Measurements from ENCODE around the gene SLC6A11. TPM values are rescaled to one million over a fixed set of nuclear protein-coding genes. Genes with fewer than 3 reads are reported as not detected.
A peak's percentile ranks its signal among the peaks of the same experiment; 100 is the strongest.

The SLC6A11 gene
- total and polyA plus RNA-seq, 2 of the 13 experiments (the other 11 are each of a cell fraction or from before 2014, with no cell fraction given): 17.9 to 34.5 TPM

- TF ChIP-seq, protein P1, sequence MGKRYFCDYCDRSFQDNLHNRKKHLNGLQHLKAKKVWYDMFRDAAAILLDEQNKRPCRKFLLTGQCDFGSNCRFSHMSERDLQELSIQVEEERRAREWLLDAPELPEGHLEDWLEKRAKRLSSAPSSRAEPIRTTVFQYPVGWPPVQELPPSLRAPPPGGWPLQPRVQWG (CRISPR knock-in tag; IDR thresholded peaks at IDR 0.05; ENCODE audit: borderline replicate concordance, low read depth): no peak
- peak; percentile 74 for TF ChIP-seq RAD21 (CRISPR knock-in tag; IDR thresholded peaks at IDR 0.05)
- peak; percentile 26 for TF ChIP-seq XRCC5 (optimal IDR thresholded peaks at IDR 0.05; ENCODE audit: low read length)
- no peak for TF ChIP-seq TAF1 (CRISPR knock-in tag; IDR thresholded peaks at IDR 0.05)
- TF ChIP-seq ZNF3 (CRISPR knock-in tag; IDR thresholded peaks at IDR 0.05): no peak
- peak; percentile 30 for TF ChIP-seq PCBP2 (optimal IDR thresholded peaks at IDR 0.05; ENCODE audit: low read depth, low read length, poor library complexity, severe bottlenecking)
- peak; percentile 27 for TF ChIP-seq TEAD3 (CRISPR knock-in tag; optimal IDR thresholded peaks at IDR 0.05; ENCODE audit: borderline replicate concordance)
- no peak for TF ChIP-seq PAWR (CRISPR knock-in tag; IDR thresholded peaks at IDR 0.05; ENCODE audit: borderline replicate concordance)
- TF ChIP-seq, protein P2, sequence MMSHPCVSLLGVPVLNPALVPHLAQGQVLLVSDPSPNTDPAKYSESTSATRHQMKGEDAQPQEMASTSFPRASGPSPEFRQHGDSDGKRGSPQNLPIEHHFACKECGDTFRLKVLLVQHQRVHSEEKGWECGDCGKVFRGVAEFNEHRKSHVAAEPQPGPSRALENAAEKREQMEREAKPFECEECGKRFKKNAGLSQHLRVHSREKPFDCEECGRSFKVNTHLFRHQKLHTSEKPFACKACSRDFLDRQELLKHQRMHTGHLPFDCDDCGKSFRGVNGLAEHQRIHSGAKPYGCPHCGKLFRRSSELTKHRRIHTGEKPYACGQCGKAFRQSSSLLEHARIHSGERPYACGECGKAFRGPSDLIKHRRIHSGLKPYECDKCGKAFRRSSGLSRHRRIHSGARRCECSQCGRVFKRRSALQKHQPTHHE (CRISPR knock-in tag; IDR thresholded peaks at IDR 0.05; ENCODE audit: borderline replicate concordance): no peak
- 0 out of 2 replicates have a peak, but pooled peaks have one; percentile 27 for TF ChIP-seq THAP7 (CRISPR knock-in tag; IDR thresholded peaks at IDR 0.05)
- peak; percentile 93 for TF ChIP-seq CTCF (CRISPR knock-in tag; IDR thresholded peaks at IDR 0.05)
- no peak for TF ChIP-seq ZNF891 (CRISPR knock-in tag; IDR thresholded peaks at IDR 0.05)
- no peak for TF ChIP-seq PHB2 (IDR thresholded peaks at IDR 0.05; ENCODE audit: partially characterized antibody)
- TF ChIP-seq TRIM24 (CRISPR knock-in tag; IDR thresholded peaks at IDR 0.05): no peak
- TF ChIP-seq, protein P3, sequence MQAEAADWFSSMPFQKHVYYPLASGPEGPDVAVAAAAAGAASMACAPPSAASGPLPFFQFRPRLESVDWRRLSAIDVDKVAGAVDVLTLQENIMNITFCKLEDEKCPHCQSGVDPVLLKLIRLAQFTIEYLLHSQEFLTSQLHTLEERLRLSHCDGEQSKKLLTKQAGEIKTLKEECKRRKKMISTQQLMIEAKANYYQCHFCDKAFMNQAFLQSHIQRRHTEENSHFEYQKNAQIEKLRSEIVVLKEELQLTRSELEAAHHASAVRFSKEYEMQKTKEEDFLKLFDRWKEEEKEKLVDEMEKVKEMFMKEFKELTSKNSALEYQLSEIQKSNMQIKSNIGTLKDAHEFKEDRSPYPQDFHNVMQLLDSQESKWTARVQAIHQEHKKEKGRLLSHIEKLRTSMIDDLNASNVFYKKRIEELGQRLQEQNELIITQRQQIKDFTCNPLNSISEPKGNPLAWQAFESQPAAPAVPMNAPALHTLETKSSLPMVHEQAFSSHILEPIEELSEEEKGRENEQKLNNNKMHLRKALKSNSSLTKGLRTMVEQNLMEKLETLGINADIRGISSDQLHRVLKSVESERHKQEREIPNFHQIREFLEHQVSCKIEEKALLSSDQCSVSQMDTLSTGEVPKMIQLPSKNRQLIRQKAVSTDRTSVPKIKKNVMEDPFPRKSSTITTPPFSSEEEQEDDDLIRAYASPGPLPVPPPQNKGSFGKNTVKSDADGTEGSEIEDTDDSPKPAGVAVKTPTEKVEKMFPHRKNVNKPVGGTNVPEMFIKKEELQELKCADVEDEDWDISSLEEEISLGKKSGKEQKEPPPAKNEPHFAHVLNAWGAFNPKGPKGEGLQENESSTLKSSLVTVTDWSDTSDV (CRISPR knock-in tag; IDR thresholded peaks at IDR 0.05): no peak
- TF ChIP-seq ZNF557 (CRISPR knock-in tag; IDR thresholded peaks at IDR 0.05): no peak
- TF ChIP-seq POGZ (CRISPR knock-in tag; IDR thresholded peaks at IDR 0.05): no peak
- TF ChIP-seq ZNF83 (CRISPR knock-in tag; IDR thresholded peaks at IDR 0.05; ENCODE audit: borderline replicate concordance): no peak
- TF ChIP-seq ZNF768 (CRISPR knock-in tag; IDR thresholded peaks at IDR 0.05): peak; percentile 77
- no peak for TF ChIP-seq NR2F2 (IDR thresholded peaks at IDR 0.05; ENCODE audit: borderline replicate concordance, low read depth)
These were observed 129.8 kb downstream of the SLC6A11 start (continued) for GRCh38 chr3:10945683-10946287.

Measured in HepG2 (cell line).